Ishikawa (cell line): ENCODE measurements around the gene TRIM3.

ENCODE experiments used
- EP300 ChIP-seq: IDR thresholded peaks from 2 replicates; pipeline ENCODE4 v1.6.1; 2012; ENCODE audit warnings: borderline replicate concordance
- RAD21 ChIP-seq: IDR thresholded peaks from 2 replicates; pipeline ENCODE4 v1.6.1; 2012; ENCODE audit warnings: low read depth
- TAF1 ChIP-seq: IDR thresholded peaks from 2 replicates; pipeline ENCODE4 v1.6.1; 2012; ENCODE audit warnings: low read depth, mild to moderate bottlenecking
- TCF12 ChIP-seq: IDR thresholded peaks from 2 replicates; pipeline ENCODE4 v1.6.1; 2012; ENCODE audit warnings: low read depth
- YY1 ChIP-seq: IDR thresholded peaks from 2 replicates; pipeline ENCODE4 v1.6.1; 2012; ENCODE audit warnings: low read depth

DNA sequence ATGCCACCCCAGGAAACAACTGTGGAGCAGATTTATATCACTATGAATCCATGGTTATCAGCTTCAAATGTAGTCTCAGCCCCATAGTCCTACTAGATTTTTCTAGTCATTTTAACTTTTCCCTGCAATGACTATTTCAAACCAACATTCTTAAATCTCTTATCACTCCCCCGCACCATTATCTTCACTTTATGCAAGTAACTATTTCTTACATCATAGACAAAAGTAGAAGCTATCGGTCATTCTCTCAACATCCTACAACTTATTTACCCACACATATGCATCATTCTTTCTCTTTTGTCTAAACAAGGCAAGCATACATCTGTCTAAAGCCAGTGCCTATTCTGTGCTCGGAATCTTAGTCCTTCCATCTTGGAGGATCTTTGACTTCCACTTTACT, 11.9 kb upstream of the TRIM3 start:
- TF ChIP-seq TCF12 (no peak), EP300 (no peak), YY1 (no peak), RAD21 (no peak), TAF1 (no peak)
